Colonic mucosa (tissue), 4 donors: ENCODE data around the gene AKT1. TPM values are rescaled to one million over a fixed set of nuclear protein-coding genes. Genes with fewer than 3 reads are reported as not detected.

Source experiments
- DNase-seq: peaks from one replicate; pipeline ENCODE4 v3.0.0-alpha.2; 2020
- H3K27ac ChIP-seq: fragments of 200-600 bp; one replicate; pipeline ENCODE4 v1.8.0; 2021
- H3K27me3 ChIP-seq: fragments of 200-600 bp; one replicate; pipeline ENCODE4 v1.8.0; 2021
- H3K36me3 ChIP-seq: fragments of 200-600 bp; one replicate; pipeline ENCODE4 v1.8.0; 2021
- H3K4me1 ChIP-seq: fragments of 200-600 bp; one replicate; pipeline ENCODE4 v1.8.0; 2021; ENCODE audit warnings: mild to moderate bottlenecking
- H3K4me3 ChIP-seq: fragments of 200-600 bp; one replicate; pipeline ENCODE4 v1.8.0; 2021
- H3K9ac ChIP-seq, 2 donors: one replicate each; pipeline ENCODE4 v1.7.0; 2013; ENCODE audit warnings: control low read depth in 2 of 2, low read depth in 2 of 2, low read length in 2 of 2
- H3K9me3 ChIP-seq: fragments of 200-600 bp; one replicate; pipeline ENCODE4 v1.8.0; 2021
- intact Hi-C: fragments of 100-400 bp; cut with DNase I; formaldehyde crosslinking; loops from one replicate; pipeline ENCODE4 v1.14.1; 2022
- total RNA-seq, 2 donors: library from RNA; stranded (reverse); fragmentation: NEBNext Ultra II Directional in 1 of 2; extraction: Animal tissue kit (Norgen Biotek cat#: 25700) in 1 of 2; gene quantifications; one replicate each; pipeline ENCODE4 v1.2.1, GENCODE V29; 2021
- TF ChIP-seq, protein P1 (sequence below): fragments of 200-600 bp; IDR thresholded peaks from one replicate; pipeline ENCODE4 v1.8.0; 2022; ENCODE audit warnings: antibody characterized with exemption, mild to moderate bottlenecking
- donor health status: healthy.
- donor health status: DM: no; HTN: no; CAD: no.
- donor health status: DM: no; HTN: no; CAD: no.

Gene AKT1
- 100 to 1,000 TPM; 117 to 181 TPM for total RNA-seq

GRCh38 chr14:104794993-104795780 lies at the start of gene AKT1:
AKT1 (minus strand) TSS chr14:104795748; CDS start chr14:104792643, 3,105 bp downstream.
- H3K4me3 ChIP-seq: peak within 1 kb of the TSS; percentile 62
- no peaks in the 10 kb centered on the region for H3K27me3 ChIP-seq
- peak; percentile 35 for DNase-seq
- intact Hi-C loops: no loop called here
- peaks cover 29% of the 10 kb centered on the region for H3K4me1 ChIP-seq
- peak within 1 kb of the TSS; percentile 65 for H3K27ac ChIP-seq
- TF ChIP-seq, protein P1, sequence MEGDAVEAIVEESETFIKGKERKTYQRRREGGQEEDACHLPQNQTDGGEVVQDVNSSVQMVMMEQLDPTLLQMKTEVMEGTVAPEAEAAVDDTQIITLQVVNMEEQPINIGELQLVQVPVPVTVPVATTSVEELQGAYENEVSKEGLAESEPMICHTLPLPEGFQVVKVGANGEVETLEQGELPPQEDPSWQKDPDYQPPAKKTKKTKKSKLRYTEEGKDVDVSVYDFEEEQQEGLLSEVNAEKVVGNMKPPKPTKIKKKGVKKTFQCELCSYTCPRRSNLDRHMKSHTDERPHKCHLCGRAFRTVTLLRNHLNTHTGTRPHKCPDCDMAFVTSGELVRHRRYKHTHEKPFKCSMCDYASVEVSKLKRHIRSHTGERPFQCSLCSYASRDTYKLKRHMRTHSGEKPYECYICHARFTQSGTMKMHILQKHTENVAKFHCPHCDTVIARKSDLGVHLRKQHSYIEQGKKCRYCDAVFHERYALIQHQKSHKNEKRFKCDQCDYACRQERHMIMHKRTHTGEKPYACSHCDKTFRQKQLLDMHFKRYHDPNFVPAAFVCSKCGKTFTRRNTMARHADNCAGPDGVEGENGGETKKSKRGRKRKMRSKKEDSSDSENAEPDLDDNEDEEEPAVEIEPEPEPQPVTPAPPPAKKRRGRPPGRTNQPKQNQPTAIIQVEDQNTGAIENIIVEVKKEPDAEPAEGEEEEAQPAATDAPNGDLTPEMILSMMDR: no peak
- peak within 1 kb of the TSS; percentile 88 to 89 for H3K9ac ChIP-seq
- H3K36me3 ChIP-seq: peaks cover 5% of the 10 kb centered on the region
- no peaks in the 10 kb centered on the region for H3K9me3 ChIP-seq

DNA sequence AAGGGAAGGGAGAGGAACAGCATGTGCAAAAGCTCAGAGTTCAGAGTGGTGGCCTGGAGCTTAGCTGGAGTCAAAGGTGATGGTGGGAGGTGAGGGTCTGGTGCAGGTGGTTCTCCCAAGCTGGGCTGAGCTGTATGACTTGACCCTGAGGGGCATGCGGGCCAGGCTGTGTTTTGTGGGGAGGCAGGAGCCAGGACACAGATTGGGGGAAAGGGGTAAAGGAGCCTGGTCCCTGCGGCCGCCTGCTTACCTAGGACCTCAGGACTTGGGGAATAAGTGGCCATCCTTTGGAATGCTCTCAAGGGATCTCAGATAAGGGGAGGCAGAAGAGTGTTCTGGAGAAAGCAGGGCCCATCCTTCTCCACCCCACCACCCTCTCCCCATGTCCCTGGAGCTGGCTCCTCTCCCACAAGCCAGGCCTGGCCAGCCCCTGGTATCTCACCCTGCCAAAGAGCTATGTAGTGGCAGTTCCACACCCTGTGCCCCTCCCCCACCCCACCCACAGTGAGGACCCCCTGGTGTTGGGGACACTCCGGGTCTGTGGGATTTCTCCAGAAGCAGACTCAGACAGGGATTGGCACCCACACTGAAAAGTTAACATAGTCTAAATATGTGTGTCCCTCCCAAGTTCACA lies 49.6 kb upstream of the AKT1 start:
- intact Hi-C loops: no loop called here
- Histone ChIP-seq H3K27me3 (peaks cover 35% of the 10 kb centered on the region), H3K4me1 (no peaks in the 10 kb centered on the region), H3K9me3 (no peaks in the 10 kb centered on the region), H3K4me3 (no peak overlapping the region), H3K36me3 (no peaks in the 10 kb centered on the region), H3K9ac (no peak overlapping the region), H3K27ac (no peak overlapping the region)
- DNase-seq: no peak
- TF ChIP-seq, protein P1: no peak

GRCh38 chr14:104844306-104845032 lies 48.9 kb upstream of the AKT1 start:
- no peak for DNase-seq
- H3K36me3 ChIP-seq: no peaks in the 10 kb centered on the region

GRCh38 chr14:104843442-104844305 lies 48.1 kb upstream of the AKT1 start:
- TF ChIP-seq, protein P1: no peak
- intact Hi-C loops: no loop called here
- no peak overlapping the region for H3K27ac ChIP-seq
- H3K4me1 ChIP-seq: no peaks in the 10 kb centered on the region
- H3K9ac ChIP-seq: no peak overlapping the region
- no peaks in the 10 kb centered on the region for H3K36me3 ChIP-seq
- H3K4me3 ChIP-seq: no peak overlapping the region
- H3K27me3 ChIP-seq: peaks cover 35% of the 10 kb centered on the region
- H3K9me3 ChIP-seq: no peaks in the 10 kb centered on the region
- no peak for DNase-seq

More at GRCh38 chr14:104844306-104845032, 48.9 kb upstream of the AKT1 start:
- no peak overlapping the region for H3K9ac ChIP-seq
- intact Hi-C loops: no loop called here
- H3K4me3 ChIP-seq: no peak overlapping the region
- no peaks in the 10 kb centered on the region for H3K4me1 ChIP-seq
- H3K9me3 ChIP-seq: no peaks in the 10 kb centered on the region
- peaks cover 35% of the 10 kb centered on the region for H3K27me3 ChIP-seq
- TF ChIP-seq, protein P1: no peak
- no peak overlapping the region for H3K27ac ChIP-seq

- TF ChIP-seq, protein P1: no peak
- no peak overlapping the region for H3K9ac ChIP-seq
- H3K36me3 ChIP-seq: no peaks in the 10 kb centered on the region
- H3K27me3 ChIP-seq: peaks cover 35% of the 10 kb centered on the region
- H3K9me3 ChIP-seq: no peaks in the 10 kb centered on the region
- no peak overlapping the region for H3K27ac ChIP-seq
- no peaks in the 10 kb centered on the region for H3K4me1 ChIP-seq
- DNase-seq: no peak
- no peak overlapping the region for H3K4me3 ChIP-seq
- intact Hi-C loops: no loop called here
These were observed 47.5 kb upstream of the AKT1 start for GRCh38 chr14:104843006-104843405.
